22Rv1 (cell line): ENCODE measurements around the gene FOXJ3.

Source experiments
- H3K27ac ChIP-seq: fragments of 450-650 bp; 2 replicates; pipeline ENCODE4 v1.5.1; 2017
- CTCF ChIP-seq: fragments of 450-650 bp; IDR thresholded peaks from 2 replicates; pipeline ENCODE4 v1.5.1; 2017; ENCODE audit warnings: mild to moderate bottlenecking
- ZFX ChIP-seq: fragments of 450-650 bp; IDR thresholded peaks from 2 replicates; pipeline ENCODE4 v1.6.1; 2017; ENCODE audit warnings: antibody characterized with exemption, borderline replicate concordance

Gene FOXJ3

GRCh38 chr1:42127767-42128166 lies 207.3 kb downstream of the FOXJ3 start:
- no peak overlapping the region for H3K27ac ChIP-seq

More at GRCh38 chr1:42127767-42128166, 207.3 kb downstream of the FOXJ3 start:
- TF ChIP-seq CTCF = no peak
- TF ChIP-seq ZFX = no peak
